Left lung (tissue), 10 donors: ENCODE measurements around the gene NDUFB5. TPM values are rescaled to one million over a fixed set of nuclear protein-coding genes. Genes with fewer than 3 reads are reported as not detected.
A peak's percentile ranks its signal among the peaks of the same experiment; 100 is the strongest.

Source experiments
- ATAC-seq: fragments of 200-7000 bp; cut with Tn5 transposase; one replicate; pipeline ENCODE4 v1.9.1; 2020; ENCODE audit warnings: moderate library complexity
- DNase-seq, 4 donors: peaks; one replicate each; pipeline ENCODE4 v3.0.0-alpha.2; 2013 to 2020
- H3K27ac ChIP-seq, 2 donors: fragments of 200-600 bp; sonication (generic) in 1 of 2; one replicate each; pipeline versions ENCODE4 v1.5.0 to v1.8.0; 2020 to 2021
- H3K27me3 ChIP-seq, 2 donors: fragments of 200-600 bp; sonication (generic) in 1 of 2; one replicate each; pipeline versions ENCODE4 v1.5.0 to v1.8.0; 2020 to 2021
- H3K36me3 ChIP-seq, 2 donors: fragments of 200-600 bp; sonication (generic) in 1 of 2; one replicate each; pipeline versions ENCODE4 v1.5.0 to v1.8.0; 2020 to 2021
- H3K4me1 ChIP-seq, 2 donors: fragments of 200-600 bp; one replicate each; pipeline ENCODE4 v1.8.0; 2021
- H3K4me3 ChIP-seq, 2 donors: fragments of 200-600 bp; sonication (generic) in 1 of 2; one replicate each; pipeline versions ENCODE4 v1.5.0 to v1.8.0; 2020 to 2021; ENCODE audit warnings: mild to moderate bottlenecking in 1 of 2
- H3K9me3 ChIP-seq, 2 donors: fragments of 200-600 bp; sonication (generic) in 1 of 2; one replicate each; pipeline versions ENCODE4 v1.5.0 to v1.8.0; 2020 to 2021
- CTCF ChIP-seq, 2 donors: fragments of 200-600 bp; sonication (generic) in 1 of 2; IDR thresholded peaks; one replicate each; pipeline versions ENCODE4 v1.5.0 to v1.8.0; 2021; ENCODE audit warnings: antibody characterized with exemption in 2 of 2
- intact Hi-C, 2 donors: fragments of 100-400 bp; cut with DNase I; formaldehyde crosslinking; loops; one replicate each; pipeline versions ENCODE4 v1.11.2 to v1.14.2; 2022
- polyA plus RNA-seq, 6 donors: library from polyadenylated mRNA; unstranded; fragments of 120-200 nt; gene quantifications; one replicate each; pipeline ENCODE4 v1.2.1, GENCODE V29; 2013; ENCODE audit not compliant: insufficient read length in 6 of 6
- total RNA-seq, 2 donors: library from RNA; stranded (reverse); fragmentation: NEBNext Ultra II Directional; extraction: Animal tissue kit (Norgen Biotek cat#: 25700); gene quantifications; one replicate each; pipeline ENCODE4 v1.2.1, GENCODE V29; 2021
- donor health status: DM: no; HTN: yes; CAD: no.
- donor health status: DM: no; HTN: no; CAD: no.

The NDUFB5 gene
- total and polyA plus RNA-seq, 8 donors, result 79.1 to 150 (median 133) TPM

- no peak overlapping the region for H3K27ac ChIP-seq
- H3K4me1 ChIP-seq, result peaks cover 12 to 47% of the 10 kb centered on the region in 2 donors
- no peak for TF ChIP-seq CTCF (IDR thresholded peaks at IDR 0.05)
- no peak overlapping the region for H3K4me3 ChIP-seq
- no peaks in the 10 kb centered on the region for H3K27me3 ChIP-seq
- H3K36me3 ChIP-seq, result peaks cover 3 to 11% of the 10 kb centered on the region in 2 donors
- ATAC-seq (no peak), DNase-seq (no peak)
- no peaks in the 10 kb centered on the region for H3K9me3 ChIP-seq
- intact Hi-C loops, result no loop called here
Measured at GRCh38 chr3:179606534-179607085, 2.0 kb downstream of the NDUFB5 start.

GRCh38 chr3:179608931-179609720 is 4.5 kb downstream of the NDUFB5 start:
- Histone ChIP-seq H3K36me3 (peaks cover 3 to 4% of the 10 kb centered on the region in 2 donors), H3K4me1 (peaks cover 4 to 35% of the 10 kb centered on the region in 2 donors), H3K27me3 (no peaks in the 10 kb centered on the region), H3K9me3 (no peaks in the 10 kb centered on the region), H3K4me3 (no peak overlapping the region), H3K27ac (no peak overlapping the region)
- ATAC-seq (no peak), DNase-seq (no peak)
- intact Hi-C loops, result no loop called here
- no peak for TF ChIP-seq CTCF (IDR thresholded peaks at IDR 0.05)

- intact Hi-C loops, result no loop called here
- no peak for TF ChIP-seq CTCF (IDR thresholded peaks at IDR 0.05)
- DNase-seq, result no peak
Measured at GRCh38 chr3:179610066-179610465, 5.5 kb downstream of the NDUFB5 start.

GRCh38 chr3:179613807-179614206 is 9.2 kb downstream of the NDUFB5 start:
- Histone ChIP-seq H3K4me3 (no peak overlapping the region), H3K27ac (no peak overlapping the region), H3K36me3 (peaks cover 3 to 23% of the 10 kb centered on the region in 2 donors), H3K9me3 (no peaks in the 10 kb centered on the region), H3K27me3 (no peaks in the 10 kb centered on the region), H3K4me1 (peaks cover 5 to 10% of the 10 kb centered on the region in 2 donors)
- ATAC-seq (peak; percentile 77), DNase-seq (no peak)
- intact Hi-C loops, result no loop called here
- no peak for TF ChIP-seq CTCF (IDR thresholded peaks at IDR 0.05)

More at GRCh38 chr3:179610066-179610465, 5.5 kb downstream of the NDUFB5 start:
- H3K4me3 ChIP-seq, result no peak overlapping the region
- H3K36me3 ChIP-seq, result peaks cover 3 to 4% of the 10 kb centered on the region in 2 donors
- no peaks in the 10 kb centered on the region for H3K27me3 ChIP-seq
- no peaks in the 10 kb centered on the region for H3K9me3 ChIP-seq
- peaks cover 5 to 34% of the 10 kb centered on the region in 2 donors for H3K4me1 ChIP-seq
- ATAC-seq, result no peak
- H3K27ac ChIP-seq, result no peak overlapping the region

GRCh38 chr3:179615458-179616173 is 11.0 kb downstream of the NDUFB5 start:
- H3K4me1 ChIP-seq, result peaks cover 0 to 5% of the 10 kb centered on the region in 2 donors
- intact Hi-C loops, result no loop called here
- ATAC-seq, result no peak
- no peak overlapping the region for H3K4me3 ChIP-seq
- H3K9me3 ChIP-seq, result no peaks in the 10 kb centered on the region
- DNase-seq, result no peak
- no peaks in the 10 kb centered on the region for H3K27me3 ChIP-seq
- peaks cover 2 to 29% of the 10 kb centered on the region in 2 donors for H3K36me3 ChIP-seq
- H3K27ac ChIP-seq, result no peak overlapping the region
- no peak for TF ChIP-seq CTCF (IDR thresholded peaks at IDR 0.05)
